H4 (cell line): Measurements from ENCODE around the gene ACTN2. TPM values are rescaled to one million over a fixed set of nuclear protein-coding genes. Genes with fewer than 3 reads are reported as not detected.

Source experiments
- DNase-seq: peaks from one replicate; pipeline ENCODE4 v3.0.0-alpha.2; 2015; ENCODE audit warnings: low spot score
- total RNA-seq: library from RNA; depleted of rRNA; stranded (reverse); fragments of >200 nt; shearing (Covaris generic); gene quantifications from 2 replicates; pipeline ENCODE4 v1.2.3, GENCODE V29; 2014

Gene ACTN2
- total RNA-seq, 1 experiment from 2014 or later = 1.4 TPM

- no peak for DNase-seq
Observed at GRCh38 chr1:236773919-236774318, 87.6 kb downstream of the ACTN2 start.

- peak; percentile 21 for DNase-seq
Observed at GRCh38 chr1:236774926-236775325, 88.6 kb downstream of the ACTN2 start.

GRCh38 chr1:236779312-236779711 lies 93.0 kb downstream of the ACTN2 start:
- no peak for DNase-seq

GRCh38 chr1:236785477-236785876 lies 99.2 kb downstream of the ACTN2 start:
- DNase-seq = no peak

- no peak for DNase-seq
Observed at GRCh38 chr1:236786453-236786852, 100.2 kb downstream of the ACTN2 start.

- DNase-seq = no peak
Observed at GRCh38 chr1:236794585-236795034, 108.3 kb downstream of the ACTN2 start.

- peak; percentile 97 for DNase-seq
Observed at GRCh38 chr1:236795035-236795756, 108.9 kb downstream of the ACTN2 start, which contains the start of gene MTR. TSS of gene MTR (plus strand) at chr1:236795292. CDS start at chr1:236795704, 412 bp downstream.

GRCh38 chr1:236795757-236796667 lies 109.7 kb downstream of the ACTN2 start:
- DNase-seq = no peak

GRCh38 chr1:236799001-236799400 lies 112.7 kb downstream of the ACTN2 start:
- no peak for DNase-seq

GRCh38 chr1:236800002-236800620 lies 113.8 kb downstream of the ACTN2 start:
- DNase-seq = no peak

- no peak for DNase-seq
Observed at GRCh38 chr1:236800623-236801022, 114.3 kb downstream of the ACTN2 start.

- DNase-seq = no peak
Observed at GRCh38 chr1:236802264-236802663, 116.0 kb downstream of the ACTN2 start.

- no peak for DNase-seq
Observed at GRCh38 chr1:236806634-236807033, 120.3 kb downstream of the ACTN2 start.

GRCh38 chr1:236808005-236808404 lies 121.7 kb downstream of the ACTN2 start:
- DNase-seq = no peak

GRCh38 chr1:236808564-236809130 lies 122.3 kb downstream of the ACTN2 start:
- no peak for DNase-seq

- no peak for DNase-seq
Observed at GRCh38 chr1:236809148-236809547, 122.8 kb downstream of the ACTN2 start.

GRCh38 chr1:236810018-236810417 lies 123.7 kb downstream of the ACTN2 start:
- no peak for DNase-seq

GRCh38 chr1:236812334-236813030 lies 126.2 kb downstream of the ACTN2 start:
- no peak for DNase-seq
